Vagina (tissue), 2 donors: Measurements from ENCODE around the gene MEGF10.

Experiments used
- CTCF ChIP-seq, 3 experiments: fragments of 450-650 bp in 2 of 3; fragments of 200-600 bp in 1 of 3; sonication (generic) in 1 of 3; IDR thresholded peaks; one replicate each; pipeline ENCODE4 v1.5.1; 2017 to 2019; ENCODE audit warnings: antibody characterized with exemption in 3 of 3, mild to moderate bottlenecking in 2 of 3, moderate library complexity in 2 of 3
- POLR2A ChIP-seq, 2 donors: fragments of 450-650 bp; IDR thresholded peaks; one replicate each; pipeline ENCODE4 v1.6.1; 2017; ENCODE audit warnings: antibody characterized with exemption in 2 of 2, mild to moderate bottlenecking in 2 of 2, moderate library complexity in 2 of 2
- POLR2AphosphoS5 ChIP-seq, 2 donors: sonication (generic); formaldehyde crosslinking; IDR thresholded peaks; one replicate each; pipeline ENCODE4 v1.9.0; 2017; ENCODE audit warnings: antibody characterized with exemption in 2 of 2, mild to moderate bottlenecking in 2 of 2, low read depth in 1 of 2; ENCODE audit not compliant: insufficient read depth in 1 of 2

- TF ChIP-seq CTCF (IDR thresholded peaks at IDR 0.05) (no peak), POLR2AphosphoS5 (IDR thresholded peaks at IDR 0.05; ENCODE audit: insufficient read depth in 1 of 2, low read depth in 1 of 2) (no peak), POLR2A (IDR thresholded peaks at IDR 0.05) (no peak)
These were observed 107.9 kb downstream of the MEGF10 start for GRCh38 chr5:127398508-127398907.
